Astrocyte (in vitro differentiated cells and primary cell): ENCODE measurements around the gene MFSD6. TPM values are rescaled to one million over a fixed set of nuclear protein-coding genes. Genes with fewer than 3 reads are reported as not detected.

Experiments
- DNase-seq: peaks from one replicate; pipeline ENCODE4 v3.0.0-alpha.2; 2010; ENCODE audit warnings: low read depth
- FAIRE-seq: peaks from 2 replicates; lab custom pipeline; 2011; peaks lifted over from hg19 to GRCh38; lab: Jason Lieb, UNC
- H2AFZ ChIP-seq: 2 replicates; pipeline ENCODE4 v1.6.0; 2012; ENCODE audit warnings: low read depth, low read length, inconsistent platforms
- H3K27ac ChIP-seq: 2 replicates; pipeline ENCODE4 v1.5.1; 2011; ENCODE audit warnings: low read depth, low read length, inconsistent platforms
- H3K27me3 ChIP-seq: 2 replicates; pipeline ENCODE4 v1.6.0; 2011; ENCODE audit warnings: low read length, inconsistent platforms; ENCODE audit not compliant: insufficient read depth
- H3K36me3 ChIP-seq: 2 replicates; pipeline ENCODE4 v1.5.1; 2011; ENCODE audit warnings: low read length, inconsistent platforms; ENCODE audit not compliant: insufficient read depth
- H3K4me1 ChIP-seq: 2 replicates; pipeline ENCODE4 v1.5.1; 2011; ENCODE audit warnings: low read length, inconsistent platforms; ENCODE audit not compliant: insufficient read depth
- H3K4me2 ChIP-seq: 2 replicates; pipeline ENCODE4 v1.6.0; 2012; ENCODE audit warnings: low read length, inconsistent platforms
- H3K4me3 ChIP-seq: 2 replicates; pipeline ENCODE4 v1.5.1; 2011; ENCODE audit warnings: low read depth, mild to moderate bottlenecking, low read length, inconsistent platforms; ENCODE audit not compliant: insufficient read depth
- H3K79me2 ChIP-seq: 2 replicates; pipeline ENCODE4 v1.6.0; 2012; ENCODE audit warnings: mild to moderate bottlenecking, low read length, inconsistent platforms; ENCODE audit not compliant: insufficient read depth
- H3K9ac ChIP-seq: 2 replicates; pipeline ENCODE4 v1.6.0; 2012; ENCODE audit warnings: mild to moderate bottlenecking, low read length, inconsistent platforms
- H3K9me3 ChIP-seq: 2 replicates; pipeline ENCODE4 v1.5.1; 2012; ENCODE audit warnings: low read depth, mild to moderate bottlenecking, low read length, inconsistent platforms; ENCODE audit not compliant: insufficient read depth
- H4K20me1 ChIP-seq: 2 replicates; pipeline ENCODE4 v1.6.0; 2012; ENCODE audit warnings: low read length, inconsistent platforms; ENCODE audit not compliant: insufficient read depth
- H3K27ac Mint-ChIP-seq: one replicate; pipeline ENCODE4 v1.8.0; 2021; ENCODE audit warnings: mild to moderate bottlenecking, mixed read lengths; ENCODE audit not compliant: unreplicated experiment
- H3K27me3 Mint-ChIP-seq: one replicate; pipeline ENCODE4 v1.8.0; 2021; ENCODE audit warnings: low read depth, mixed read lengths; ENCODE audit not compliant: unreplicated experiment
- H3K36me3 Mint-ChIP-seq: one replicate; pipeline ENCODE4 v1.8.0; 2021; ENCODE audit warnings: low read depth, mixed read lengths; ENCODE audit not compliant: unreplicated experiment
- H3K4me1 Mint-ChIP-seq: one replicate; pipeline ENCODE4 v1.8.0; 2021; ENCODE audit warnings: low read depth, mixed read lengths; ENCODE audit not compliant: unreplicated experiment
- H3K4me3 Mint-ChIP-seq: one replicate; pipeline ENCODE4 v1.8.0; 2021; ENCODE audit warnings: mild to moderate bottlenecking, moderate library complexity, mixed read lengths; ENCODE audit not compliant: unreplicated experiment
- H3K9me3 Mint-ChIP-seq: one replicate; pipeline ENCODE4 v1.8.0; 2021; ENCODE audit warnings: mild to moderate bottlenecking, mixed read lengths; ENCODE audit not compliant: unreplicated experiment
- EZH2 ChIP-seq: IDR thresholded peaks from 2 replicates; pipeline ENCODE4 v1.6.1; 2012; ENCODE audit warnings: mild to moderate bottlenecking, low read length, inconsistent platforms; ENCODE audit not compliant: insufficient read depth
- total RNA-seq: library from RNA; stranded (reverse); gene quantifications from 2 replicates; pipeline ENCODE4 v1.2.1, GENCODE V29; 2021
- TF ChIP-seq, protein P1 (sequence below): IDR thresholded peaks from 2 replicates; pipeline ENCODE4 v1.5.1; 2011; ENCODE audit warnings: low read depth, mild to moderate bottlenecking, inconsistent platforms, low read length, moderate library complexity; ENCODE audit not compliant: insufficient read depth

The MFSD6 gene
- total RNA-seq, 1 donor from 2014 or later, result 2.7 TPM

DNA sequence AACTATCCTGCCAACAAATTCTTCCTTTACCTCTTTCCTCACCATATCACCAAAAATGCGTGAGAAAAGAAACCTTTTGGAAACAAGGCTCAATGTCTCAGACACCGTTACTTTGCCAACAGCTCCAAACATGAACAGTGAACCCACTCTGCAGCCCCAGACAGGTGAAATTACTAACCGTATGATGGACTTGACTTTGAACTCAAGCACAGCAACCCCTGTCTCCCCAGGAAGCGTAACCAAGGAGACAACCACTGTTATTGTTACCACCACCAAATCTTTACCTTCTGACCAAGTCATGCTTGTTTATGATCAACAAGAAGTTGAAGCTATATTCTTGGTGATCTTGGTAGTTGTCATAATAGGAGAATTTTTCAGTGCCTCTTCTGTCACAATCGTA lies 28.4 kb downstream of the MFSD6 start:
- H3K4me2 ChIP-seq, result no peak overlapping the region
- H3K9me3 ChIP-seq, result no peaks in the 10 kb centered on the region
- no peaks in the 10 kb centered on the region for H3K79me2 ChIP-seq
- no peaks in the 10 kb centered on the region for H3K36me3 Mint-ChIP-seq
- H3K4me3 ChIP-seq, result no peak overlapping the region
- H2AFZ ChIP-seq, result no peak overlapping the region
- DNase-seq (no peak), FAIRE-seq (no peak)
- no peaks in the 10 kb centered on the region for H3K36me3 ChIP-seq
- H3K9me3 Mint-ChIP-seq, result peaks cover under 1% of the 10 kb centered on the region
- H3K27ac ChIP-seq, result no peak overlapping the region
- no peaks in the 10 kb centered on the region for H3K27me3 Mint-ChIP-seq
- H3K4me1 Mint-ChIP-seq, result no peaks in the 10 kb centered on the region
- H4K20me1 ChIP-seq, result no peaks in the 10 kb centered on the region
- H3K27me3 ChIP-seq, result no peaks in the 10 kb centered on the region
- no peak overlapping the region for H3K27ac Mint-ChIP-seq
- H3K9ac ChIP-seq, result no peak overlapping the region
- H3K4me1 ChIP-seq, result no peaks in the 10 kb centered on the region
- TF ChIP-seq, protein P1, sequence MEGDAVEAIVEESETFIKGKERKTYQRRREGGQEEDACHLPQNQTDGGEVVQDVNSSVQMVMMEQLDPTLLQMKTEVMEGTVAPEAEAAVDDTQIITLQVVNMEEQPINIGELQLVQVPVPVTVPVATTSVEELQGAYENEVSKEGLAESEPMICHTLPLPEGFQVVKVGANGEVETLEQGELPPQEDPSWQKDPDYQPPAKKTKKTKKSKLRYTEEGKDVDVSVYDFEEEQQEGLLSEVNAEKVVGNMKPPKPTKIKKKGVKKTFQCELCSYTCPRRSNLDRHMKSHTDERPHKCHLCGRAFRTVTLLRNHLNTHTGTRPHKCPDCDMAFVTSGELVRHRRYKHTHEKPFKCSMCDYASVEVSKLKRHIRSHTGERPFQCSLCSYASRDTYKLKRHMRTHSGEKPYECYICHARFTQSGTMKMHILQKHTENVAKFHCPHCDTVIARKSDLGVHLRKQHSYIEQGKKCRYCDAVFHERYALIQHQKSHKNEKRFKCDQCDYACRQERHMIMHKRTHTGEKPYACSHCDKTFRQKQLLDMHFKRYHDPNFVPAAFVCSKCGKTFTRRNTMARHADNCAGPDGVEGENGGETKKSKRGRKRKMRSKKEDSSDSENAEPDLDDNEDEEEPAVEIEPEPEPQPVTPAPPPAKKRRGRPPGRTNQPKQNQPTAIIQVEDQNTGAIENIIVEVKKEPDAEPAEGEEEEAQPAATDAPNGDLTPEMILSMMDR, result no peak
- TF ChIP-seq EZH2, result no peak
- no peak overlapping the region for H3K4me3 Mint-ChIP-seq

DNA sequence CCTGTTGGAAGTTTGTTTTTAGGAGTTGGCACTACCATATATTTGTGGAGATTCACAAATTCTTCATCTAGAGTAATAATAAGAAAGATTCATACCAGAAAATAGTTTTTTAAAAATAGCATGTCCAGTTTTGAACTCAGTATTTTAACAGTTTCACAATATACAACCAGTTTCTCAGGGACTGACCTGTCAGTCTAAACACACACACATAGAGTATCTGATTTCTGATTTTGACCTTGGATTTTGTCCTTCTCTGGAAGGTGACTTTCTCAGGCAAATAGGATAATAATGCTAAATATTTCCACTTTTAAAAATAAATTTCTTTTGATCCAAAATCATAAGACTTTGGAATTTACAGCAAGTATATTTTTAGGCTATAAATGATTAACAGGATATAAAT lies 32.0 kb downstream of the MFSD6 start:
- no peaks in the 10 kb centered on the region for H3K4me1 Mint-ChIP-seq
- FAIRE-seq, result no peak

DNA sequence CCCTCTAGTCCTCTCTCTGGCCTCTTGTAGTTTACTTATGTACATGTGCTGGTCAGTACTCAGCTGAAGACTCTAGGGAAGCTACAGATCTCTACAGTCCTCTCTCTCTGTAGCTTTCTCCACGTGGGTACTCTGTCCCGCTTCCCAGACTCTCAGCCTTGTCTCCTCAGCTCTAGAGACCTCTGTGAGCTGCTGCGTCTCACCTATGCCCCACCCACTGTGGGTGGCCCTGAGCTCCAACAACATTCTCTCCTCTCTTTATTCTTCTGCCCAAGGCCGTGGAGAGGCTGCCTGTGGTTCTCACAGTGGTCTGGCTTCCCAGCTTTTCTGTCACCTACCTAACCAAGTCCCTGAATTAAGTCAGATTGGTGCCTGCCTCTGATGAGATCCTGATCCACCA lies 33.4 kb downstream of the MFSD6 start:
- Histone ChIP-seq H3K9ac (no peak overlapping the region), H2AFZ (no peak overlapping the region), H3K4me3 (no peak overlapping the region), H3K79me2 (no peaks in the 10 kb centered on the region), H3K27ac (no peak overlapping the region), H3K4me2 (no peak overlapping the region), H3K27me3 (no peaks in the 10 kb centered on the region), H3K4me1 (no peaks in the 10 kb centered on the region), H4K20me1 (no peaks in the 10 kb centered on the region), H3K9me3 (no peaks in the 10 kb centered on the region), H3K36me3 (no peaks in the 10 kb centered on the region)
- Mint-ChIP-seq H3K27me3 (no peaks in the 10 kb centered on the region), H3K27ac (no peak overlapping the region), H3K4me3 (no peak overlapping the region), H3K4me1 (no peaks in the 10 kb centered on the region), H3K9me3 (no peaks in the 10 kb centered on the region), H3K36me3 (no peaks in the 10 kb centered on the region)
- FAIRE-seq (no peak), DNase-seq (no peak)
- TF ChIP-seq, protein P1, result no peak

More for the DNA sequence above, 32.0 kb downstream of the MFSD6 start:
- H3K9me3 ChIP-seq, result no peaks in the 10 kb centered on the region
- Mint-ChIP-seq H3K9me3 (no peaks in the 10 kb centered on the region), H3K4me3 (no peak overlapping the region), H3K36me3 (no peaks in the 10 kb centered on the region), H3K27ac (no peak overlapping the region), H3K27me3 (no peaks in the 10 kb centered on the region)
- no peak overlapping the region for H3K4me3 ChIP-seq
- H3K27ac ChIP-seq, result no peak overlapping the region
- DNase-seq, result no peak
- H3K9ac ChIP-seq, result no peak overlapping the region
- no peaks in the 10 kb centered on the region for H4K20me1 ChIP-seq
- no peaks in the 10 kb centered on the region for H3K4me1 ChIP-seq
- H3K36me3 ChIP-seq, result no peaks in the 10 kb centered on the region
- no peak overlapping the region for H2AFZ ChIP-seq
- no peak for TF ChIP-seq EZH2
- TF ChIP-seq, protein P1, result no peak
- no peaks in the 10 kb centered on the region for H3K79me2 ChIP-seq
- no peak overlapping the region for H3K4me2 ChIP-seq
- H3K27me3 ChIP-seq, result no peaks in the 10 kb centered on the region
